ENCODE results near the gene SPTLC2. TPM values are rescaled to one million over a fixed set of nuclear protein-coding genes. Genes with fewer than 3 reads are reported as not detected.

The SPTLC2 gene
- total RNA-seq, 2 donors from 2014 or later = 22.6 to 25.3 TPM

DNA sequence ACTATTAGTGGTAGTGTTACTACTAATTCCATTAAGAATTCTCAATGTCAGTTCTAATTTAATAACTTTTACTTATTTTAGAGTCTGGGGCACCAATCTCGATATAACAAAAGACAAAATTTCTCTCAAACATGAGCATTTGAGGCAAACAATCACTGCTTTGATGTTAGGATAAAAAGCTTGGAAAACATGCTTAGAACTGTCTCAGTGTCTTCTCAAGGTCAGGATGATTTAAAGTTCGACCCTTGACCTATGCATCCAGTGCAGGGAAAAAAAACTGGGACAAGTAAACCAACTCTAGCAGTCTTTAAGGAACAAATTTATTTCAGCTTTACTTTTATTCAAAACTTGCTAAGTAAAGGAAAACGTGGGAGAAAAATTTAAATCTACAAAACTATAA is 31.1 kb downstream of the SPTLC2 start:
- Histone ChIP-seq H3K27ac (no peak overlapping the region), H3K36me3 (no peaks in the 10 kb centered on the region), H3K4me1 (ENCODE audit: control insufficient read depth in 1 of 2, low read depth in 2 of 2) (peaks cover 13 to 21% of the 10 kb centered on the region in 2 donors), H3K27me3 (replicated peaks; ENCODE audit: insufficient read depth) (no peaks in the 10 kb centered on the region), H3K9me3 (no peaks in the 10 kb centered on the region), H3K4me3 (no peak overlapping the region)
- DNase-seq (ENCODE audit: low spot score) (no peak), ATAC-seq (ENCODE audit: insufficient number of reproducible peaks, low FRiP score, low read depth) (no peak)
- TF ChIP-seq, protein P1, sequence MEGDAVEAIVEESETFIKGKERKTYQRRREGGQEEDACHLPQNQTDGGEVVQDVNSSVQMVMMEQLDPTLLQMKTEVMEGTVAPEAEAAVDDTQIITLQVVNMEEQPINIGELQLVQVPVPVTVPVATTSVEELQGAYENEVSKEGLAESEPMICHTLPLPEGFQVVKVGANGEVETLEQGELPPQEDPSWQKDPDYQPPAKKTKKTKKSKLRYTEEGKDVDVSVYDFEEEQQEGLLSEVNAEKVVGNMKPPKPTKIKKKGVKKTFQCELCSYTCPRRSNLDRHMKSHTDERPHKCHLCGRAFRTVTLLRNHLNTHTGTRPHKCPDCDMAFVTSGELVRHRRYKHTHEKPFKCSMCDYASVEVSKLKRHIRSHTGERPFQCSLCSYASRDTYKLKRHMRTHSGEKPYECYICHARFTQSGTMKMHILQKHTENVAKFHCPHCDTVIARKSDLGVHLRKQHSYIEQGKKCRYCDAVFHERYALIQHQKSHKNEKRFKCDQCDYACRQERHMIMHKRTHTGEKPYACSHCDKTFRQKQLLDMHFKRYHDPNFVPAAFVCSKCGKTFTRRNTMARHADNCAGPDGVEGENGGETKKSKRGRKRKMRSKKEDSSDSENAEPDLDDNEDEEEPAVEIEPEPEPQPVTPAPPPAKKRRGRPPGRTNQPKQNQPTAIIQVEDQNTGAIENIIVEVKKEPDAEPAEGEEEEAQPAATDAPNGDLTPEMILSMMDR (IDR thresholded peaks at IDR 0.05) = no peak

DNA sequence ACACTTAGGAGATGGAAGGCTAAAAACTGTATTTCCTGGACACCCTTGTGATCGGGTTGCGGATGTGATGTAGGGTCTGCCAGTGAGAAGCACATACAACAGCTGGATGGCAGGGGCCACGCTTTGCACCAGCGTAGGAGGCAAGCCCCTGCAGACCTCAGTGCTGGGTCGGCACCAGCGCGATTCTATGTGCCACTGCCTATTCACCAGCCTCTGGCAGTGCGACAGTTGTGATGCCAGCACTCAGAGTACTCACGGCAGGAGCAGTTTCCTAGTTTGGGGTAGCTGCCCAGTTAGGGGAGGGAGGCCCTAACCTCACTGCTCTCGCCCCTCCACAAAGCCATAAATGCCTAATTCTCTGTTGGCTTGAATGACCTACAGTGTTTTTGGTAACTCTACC is 31.6 kb downstream of the SPTLC2 start:
- Histone ChIP-seq H3K4me1 (ENCODE audit: control insufficient read depth in 1 of 2, low read depth in 2 of 2) (peaks cover 17 to 25% of the 10 kb centered on the region in 2 donors), H3K4me3 (no peak overlapping the region), H3K27me3 (replicated peaks; ENCODE audit: insufficient read depth) (no peaks in the 10 kb centered on the region), H3K9me3 (no peaks in the 10 kb centered on the region), H3K27ac (no peak overlapping the region), H3K36me3 (no peaks in the 10 kb centered on the region)
- DNase-seq (ENCODE audit: low spot score) = no peak
- TF ChIP-seq, protein P1 (IDR thresholded peaks at IDR 0.05) = no peak
- no peak for ATAC-seq (ENCODE audit: insufficient number of reproducible peaks, low FRiP score, low read depth)

DNA sequence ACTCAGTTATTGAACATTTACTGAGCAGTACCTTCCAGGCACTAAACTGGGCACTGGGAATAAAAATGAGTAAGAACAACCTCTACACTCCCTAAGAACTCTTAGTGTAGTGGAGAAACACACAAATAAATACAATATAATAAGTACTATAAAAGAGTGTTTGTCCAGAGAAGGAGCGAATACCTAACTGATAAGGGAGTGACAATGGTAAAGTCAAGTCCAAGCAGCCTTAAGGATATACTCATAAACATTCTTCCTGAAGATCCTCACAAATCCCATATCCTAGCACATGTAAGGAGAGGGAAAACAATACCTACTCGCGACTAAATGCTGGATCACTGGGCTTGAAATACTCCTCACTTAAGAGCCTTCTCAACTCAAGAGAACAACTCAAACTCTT is 32.8 kb downstream of the SPTLC2 start:
- Histone ChIP-seq H3K9me3 (no peaks in the 10 kb centered on the region), H3K4me3 (no peak overlapping the region), H3K27ac (no peak overlapping the region), H3K4me1 (ENCODE audit: control insufficient read depth in 1 of 2, low read depth in 2 of 2) (peaks cover 22 to 33% of the 10 kb centered on the region in 2 donors), H3K27me3 (replicated peaks; ENCODE audit: insufficient read depth) (no peaks in the 10 kb centered on the region), H3K36me3 (no peaks in the 10 kb centered on the region)
- TF ChIP-seq, protein P1 (IDR thresholded peaks at IDR 0.05) = no peak
- ATAC-seq (ENCODE audit: insufficient number of reproducible peaks, low FRiP score, low read depth) (no peak), DNase-seq (ENCODE audit: low spot score) (no peak)

DNA sequence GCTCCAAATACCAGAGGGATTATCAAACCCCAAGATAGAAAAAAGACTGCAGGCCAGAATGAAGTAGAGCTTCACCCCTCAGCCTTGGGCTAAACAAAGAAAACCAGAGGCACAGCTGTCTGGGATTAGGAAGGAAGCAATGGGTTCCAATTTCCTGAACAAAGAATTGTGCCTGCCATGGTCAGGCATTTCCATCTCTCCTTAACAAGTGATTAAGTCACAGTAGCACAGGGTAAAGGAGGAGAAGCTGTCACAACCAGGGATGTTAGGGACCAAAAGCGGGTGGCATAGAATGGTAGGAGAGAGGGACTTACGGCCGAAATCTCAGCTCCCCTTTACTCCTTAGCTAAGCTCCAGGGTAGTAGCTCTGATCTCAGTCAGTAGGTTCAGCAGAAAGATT is 33.9 kb downstream of the SPTLC2 start:
- DNase-seq (ENCODE audit: low spot score) (no peak), ATAC-seq (ENCODE audit: insufficient number of reproducible peaks, low FRiP score, low read depth) (no peak)
- Histone ChIP-seq H3K4me1 (ENCODE audit: control insufficient read depth in 1 of 2, low read depth in 2 of 2) (peaks cover 22 to 33% of the 10 kb centered on the region in 2 donors), H3K4me3 (no peak overlapping the region), H3K27ac (no peak overlapping the region), H3K9me3 (no peaks in the 10 kb centered on the region), H3K36me3 (no peaks in the 10 kb centered on the region), H3K27me3 (replicated peaks; ENCODE audit: insufficient read depth) (no peaks in the 10 kb centered on the region)
- TF ChIP-seq, protein P1 (IDR thresholded peaks at IDR 0.05) = no peak

DNA sequence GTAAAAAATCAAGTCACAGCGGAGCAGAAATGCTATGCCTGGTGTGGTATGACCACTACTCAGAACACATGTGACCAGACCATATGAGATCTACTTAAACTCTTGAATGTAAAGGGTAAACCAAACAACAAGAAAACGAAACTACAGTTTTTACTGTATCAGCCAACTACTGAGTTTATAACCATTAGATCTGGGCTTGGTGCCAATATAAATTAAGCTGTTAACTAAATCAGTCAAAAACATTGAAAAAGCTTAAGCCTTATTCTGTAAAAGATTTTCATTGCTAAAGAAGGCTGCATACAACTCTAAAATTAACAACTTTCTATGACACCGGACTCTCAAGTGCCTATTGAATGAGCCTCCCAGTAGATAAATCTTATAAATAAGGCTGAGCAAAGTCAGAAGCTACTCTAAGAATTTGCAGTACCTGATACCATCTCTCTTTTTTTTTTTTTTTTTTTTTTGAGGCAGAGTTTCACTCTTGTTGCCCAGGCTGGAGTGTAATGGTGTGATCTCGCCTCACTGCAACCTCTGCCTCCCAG is 35.4 kb downstream of the SPTLC2 start:
- ATAC-seq (ENCODE audit: insufficient number of reproducible peaks, low FRiP score, low read depth) = no peak
- DNase-seq (ENCODE audit: low spot score) = no peak
- H3K4me3 ChIP-seq = peak overlapping the region; percentile 59
- H3K27ac ChIP-seq = peak overlapping the region in 1 of 2 donors; percentile 5
- H3K4me1 ChIP-seq (ENCODE audit: control insufficient read depth in 1 of 2, low read depth in 2 of 2) = peaks cover 22 to 38% of the 10 kb centered on the region in 2 donors
- TF ChIP-seq, protein P1 (IDR thresholded peaks at IDR 0.05) = no peak
- no peaks in the 10 kb centered on the region for H3K9me3 ChIP-seq
- no peaks in the 10 kb centered on the region for H3K27me3 ChIP-seq (replicated peaks; ENCODE audit: insufficient read depth)
- H3K36me3 ChIP-seq = no peaks in the 10 kb centered on the region
